Measurements from ENCODE around the gene TMBIM6. TPM values are rescaled to one million over a fixed set of nuclear protein-coding genes. Genes with fewer than 3 reads are reported as not detected.

TMBIM6 gene, protein sequence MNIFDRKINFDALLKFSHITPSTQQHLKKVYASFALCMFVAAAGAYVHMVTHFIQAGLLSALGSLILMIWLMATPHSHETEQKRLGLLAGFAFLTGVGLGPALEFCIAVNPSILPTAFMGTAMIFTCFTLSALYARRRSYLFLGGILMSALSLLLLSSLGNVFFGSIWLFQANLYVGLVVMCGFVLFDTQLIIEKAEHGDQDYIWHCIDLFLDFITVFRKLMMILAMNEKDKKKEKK
- 100 to 1,000 TPM; 307 to 432 (median 381) TPM for total RNA-seq
- polyA plus RNA-seq: 100 to 1,000 TPM; 835 to 916 TPM
- 411 reads per million, percentile 97 among the genes with 10 or more reads in this experiment for total RNA-seq

DNA sequence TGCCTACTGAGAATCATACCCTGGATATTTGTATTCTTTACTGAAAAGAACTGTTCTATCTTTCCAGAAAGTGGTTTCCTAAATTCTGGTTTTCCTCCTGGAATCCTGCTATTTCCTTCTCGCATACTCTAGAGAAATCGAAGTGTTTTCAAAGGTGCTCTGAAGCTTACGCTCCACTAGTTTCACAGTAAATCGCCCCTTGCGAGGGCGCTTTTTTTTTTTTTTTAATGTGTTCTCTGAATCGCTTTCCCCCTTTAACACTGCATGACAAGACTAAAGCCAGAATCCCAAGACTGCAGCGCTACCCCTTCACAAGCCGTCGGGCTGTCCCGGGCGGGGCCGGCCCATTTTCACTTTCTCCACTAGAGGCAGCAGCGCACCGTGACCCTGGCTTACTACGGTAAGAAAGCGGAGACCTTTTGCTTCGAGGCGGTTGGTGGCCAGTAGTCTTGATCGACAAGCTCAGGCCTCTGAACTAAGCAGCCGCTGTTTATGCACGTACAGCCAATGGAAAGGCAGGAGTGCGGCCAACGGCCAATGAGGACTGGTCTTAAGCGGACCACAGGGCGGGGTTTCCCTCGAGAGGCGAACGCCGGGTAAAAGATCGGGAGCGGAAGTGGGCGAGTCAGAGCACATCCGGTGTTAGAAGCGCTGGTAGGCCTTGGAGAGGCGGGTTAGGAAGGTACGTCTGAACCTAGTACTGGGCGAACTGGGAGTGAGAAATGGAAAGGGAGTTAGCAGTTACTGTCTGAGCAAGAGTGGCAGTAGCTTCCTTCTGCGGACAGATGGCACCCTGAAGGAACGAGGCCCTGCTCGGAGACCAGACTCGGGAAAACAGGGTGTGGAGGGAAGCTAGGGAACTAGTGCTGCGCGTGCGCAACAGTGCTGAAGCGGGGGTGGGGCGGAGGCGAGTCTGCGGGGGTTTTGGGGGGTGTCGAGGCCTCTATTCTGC lies at the start of gene TMBIM6:
Gene TMBIM6, plus strand, starts transcription at position 628 of the 952 bp plus-strand sequence. CDS start 10,937 bp downstream, outside the sequence.
- ChIA-PET CTCF (interaction anchor here (0.6 to 2.2 kb wide), 26 partner anchors 11 to 371 kb away, joined by 3 to 28 read pairs (median 4); partner anchors contain the start of genes COX14, NCKAP5L and PRPF40B), POLR2A (interaction anchor here (0.5 to 2.5 kb wide), 51 partner anchors 9 to 1583 kb away, joined by 3 to 36 read pairs (median 4); partner anchors contain the start of genes BCDIN3D, BIN2, COX14 and FMNL3)
- ATAC-seq (peak; percentile 92), DNase-seq (peak; percentile 92 to 100 (median 99))
- H3K27ac ChIP-seq (ENCODE audit: low read depth, low read length): peak within 1 kb of the TSS; percentile 96
- H3K27ac Mint-ChIP-seq: peak within 1 kb of the TSS; percentile 96 to 99 (median 98)
- no peaks in the 10 kb centered on the region for H3K9me3 ChIP-seq (ENCODE audit: control insufficient read depth in 2 of 3, low read length in 3 of 3)
- peak within 1 kb of the TSS; percentile 91 to 98 (median 94) for H3K4me3 Mint-ChIP-seq
- peak within 1 kb of the TSS; percentile 80 for H3K4me3 ChIP-seq (ENCODE audit: low read length)
- intact Hi-C loops (cut with micrococcal nuclease): loop anchor here (1.0 to 10.0 kb wide), 28 partner anchors 9 to 1307 kb away; partner anchors contain the start of genes BCDIN3D (in 2 of the 2), FMNL3 (in 2 of the 2), MCRS1 (in 2 of the 2) and NCKAP5L (in 2 of the 2)
- peaks cover 0 to 20% (median 7%) of the 10 kb centered on the region in 5 donors for H3K36me3 Mint-ChIP-seq
- H3K4me1 Mint-ChIP-seq: peaks cover 25 to 49% (median 36%) of the 10 kb centered on the region in 7 donors
- peaks cover 0 to 6% (median 0%) of the 10 kb centered on the region in 5 donors for H3K27me3 Mint-ChIP-seq
- H3K36me3 ChIP-seq (ENCODE audit: control insufficient read depth in 2 of 3, insufficient read depth in 3 of 3, low read length in 3 of 3): peaks cover 0 to 9% (median 0%) of the 10 kb centered on the region in 3 experiments
- H3K27me3 ChIP-seq (ENCODE audit: control insufficient read depth in 2 of 2, insufficient read depth in 2 of 2, low read length in 2 of 2): no peaks in the 10 kb centered on the region
- peaks cover 0 to 9% (median 0%) of the 10 kb centered on the region in 11 donors for H3K9me3 Mint-ChIP-seq
- H3K4me1 ChIP-seq (ENCODE audit: control insufficient read depth in 2 of 2, insufficient read depth in 2 of 2, low read length in 2 of 2): peaks cover 27 to 37% of the 10 kb centered on the region in 2 donors

DNA sequence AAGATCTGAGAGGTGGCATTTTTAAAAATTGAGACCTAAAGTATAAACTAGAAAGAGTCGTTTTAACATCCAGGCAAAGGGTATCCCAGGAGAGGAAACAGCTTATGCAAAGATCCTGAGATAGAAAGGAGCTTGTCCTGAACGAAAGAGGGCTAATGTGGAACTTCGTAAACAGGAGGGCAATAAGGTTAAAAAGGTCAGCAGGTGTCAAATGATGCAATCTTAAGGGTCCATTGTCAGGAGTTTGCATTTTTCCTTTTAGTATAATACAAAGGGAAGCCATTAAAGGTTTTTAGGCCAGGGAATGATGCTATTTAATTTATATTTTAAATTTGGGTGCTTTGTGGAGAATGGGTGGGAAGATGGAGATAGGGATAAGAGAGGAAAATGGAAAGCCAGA lies 48.5 kb upstream of the TMBIM6 start:
- no peaks in the 10 kb centered on the region for H3K9me3 Mint-ChIP-seq
- no peaks in the 10 kb centered on the region for H3K9me3 ChIP-seq (ENCODE audit: control insufficient read depth in 2 of 3, low read length in 3 of 3)
- peaks cover 0 to 10% of the 10 kb centered on the region in 2 donors for H3K4me1 ChIP-seq (ENCODE audit: control insufficient read depth in 2 of 2, insufficient read depth in 2 of 2, low read length in 2 of 2)
- DNase-seq (no peak), ATAC-seq (no peak)
- no peak overlapping the region for H3K27ac ChIP-seq (ENCODE audit: low read depth, low read length)
- no peak overlapping the region for H3K4me3 ChIP-seq (ENCODE audit: low read length)
- H3K27me3 ChIP-seq (ENCODE audit: control insufficient read depth in 2 of 2, insufficient read depth in 2 of 2, low read length in 2 of 2): no peaks in the 10 kb centered on the region
- ChIA-PET POLR2A (interaction anchor here (0.6 to 2.2 kb wide), 2 partner anchors 12 to 13 kb away, joined by 4 to 17 read pairs; no protein-coding TSS in a partner anchor), CTCF (interaction anchor here (1.1 to 2.1 kb wide), 2 partner anchors 48 to 85 kb away, joined by 3 to 5 read pairs; no protein-coding TSS in a partner anchor)
- H3K4me1 Mint-ChIP-seq: peaks cover 23 to 71% (median 59%) of the 10 kb centered on the region in 7 donors
- H3K4me3 Mint-ChIP-seq: no peak overlapping the region
- H3K27me3 Mint-ChIP-seq: no peaks in the 10 kb centered on the region
- H3K36me3 Mint-ChIP-seq: peaks cover 0 to 4% (median 0%) of the 10 kb centered on the region in 5 donors
- H3K27ac Mint-ChIP-seq: peak overlapping the region in 1 of 9 donors; percentile 79
- intact Hi-C loops (cut with micrococcal nuclease): no loop called here
- H3K36me3 ChIP-seq (ENCODE audit: control insufficient read depth in 2 of 3, insufficient read depth in 3 of 3, low read length in 3 of 3): no peaks in the 10 kb centered on the region

DNA sequence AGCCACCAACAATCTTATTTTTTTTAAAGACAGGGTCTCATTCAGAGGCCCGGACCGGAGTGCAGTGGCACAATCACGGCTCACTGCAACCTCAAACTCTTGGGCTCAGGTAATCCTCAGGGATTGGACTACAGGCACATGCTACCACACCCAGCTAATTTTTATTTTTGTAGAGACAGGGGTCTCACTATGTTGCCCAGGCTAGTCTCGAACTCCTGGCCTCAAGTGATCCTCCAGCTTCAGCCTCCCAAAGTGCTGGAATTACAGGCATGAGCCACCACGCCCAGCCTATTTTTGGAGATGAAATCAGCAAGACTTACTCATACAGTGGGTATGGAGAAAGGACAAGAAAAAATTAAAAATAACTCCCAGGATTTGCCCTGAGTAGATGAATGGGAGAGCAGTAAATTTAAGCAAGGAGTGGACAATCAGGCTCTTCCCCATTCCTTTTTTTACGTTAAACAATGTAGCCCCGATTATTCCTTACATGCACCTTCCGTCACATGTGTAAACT lies 47.4 kb upstream of the TMBIM6 start:
- no peak overlapping the region for H3K4me3 Mint-ChIP-seq
- Histone ChIP-seq H3K36me3 (ENCODE audit: control insufficient read depth in 2 of 3, insufficient read depth in 3 of 3, low read length in 3 of 3) (no peaks in the 10 kb centered on the region), H3K4me1 (ENCODE audit: control insufficient read depth in 2 of 2, insufficient read depth in 2 of 2, low read length in 2 of 2) (peaks cover 5 to 21% of the 10 kb centered on the region in 2 donors), H3K27me3 (ENCODE audit: control insufficient read depth in 2 of 2, insufficient read depth in 2 of 2, low read length in 2 of 2) (no peaks in the 10 kb centered on the region), H3K27ac (ENCODE audit: low read depth, low read length) (no peak overlapping the region), H3K4me3 (ENCODE audit: low read length) (no peak overlapping the region), H3K9me3 (ENCODE audit: control insufficient read depth in 2 of 3, low read length in 3 of 3) (no peaks in the 10 kb centered on the region)
- H3K36me3 Mint-ChIP-seq: peaks cover 0 to 4% (median 0%) of the 10 kb centered on the region in 5 donors
- H3K27ac Mint-ChIP-seq: no peak overlapping the region
- POLR2A ChIA-PET: no interaction called here
- ATAC-seq (no peak), DNase-seq (no peak)
- intact Hi-C loops (cut with micrococcal nuclease): no loop called here
- H3K27me3 Mint-ChIP-seq: no peaks in the 10 kb centered on the region
- no peaks in the 10 kb centered on the region for H3K9me3 Mint-ChIP-seq
- peaks cover 31 to 71% (median 64%) of the 10 kb centered on the region in 7 donors for H3K4me1 Mint-ChIP-seq
- CTCF ChIA-PET: interaction anchor here (1.3 to 2.1 kb wide), 2 partner anchors 20 to 49 kb away, joined by 3 to 5 read pairs; no protein-coding TSS in a partner anchor

DNA sequence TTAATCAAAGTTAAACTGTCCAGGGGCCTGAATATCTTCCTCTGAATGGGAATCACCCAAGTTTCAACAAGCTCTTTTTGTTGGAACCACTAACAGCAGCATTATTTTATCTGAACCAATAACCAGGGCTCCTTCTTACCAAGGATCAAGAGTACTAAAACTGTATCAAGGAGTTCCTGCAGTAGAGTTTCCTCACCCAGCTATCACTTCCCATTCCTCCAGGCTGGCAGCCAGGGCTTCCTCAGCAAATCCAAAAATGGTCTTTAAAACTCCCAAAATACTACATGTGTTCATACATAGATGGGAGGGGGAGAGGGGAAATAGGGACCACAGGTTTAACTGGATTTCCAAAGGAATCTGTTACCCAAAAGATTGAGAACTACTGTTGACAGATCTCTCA lies 44.6 kb upstream of the TMBIM6 start:
- H3K27me3 ChIP-seq (ENCODE audit: control insufficient read depth in 2 of 2, insufficient read depth in 2 of 2, low read length in 2 of 2): no peaks in the 10 kb centered on the region
- intact Hi-C loops (cut with micrococcal nuclease): loop anchor here in 1 of 2 donors (1.0 kb wide), 1 partner anchor 10 kb away; no protein-coding TSS in a partner anchor
- Mint-ChIP-seq H3K27ac (peak overlapping the region in 2 of 9 donors; percentile 39 to 78), H3K27me3 (no peaks in the 10 kb centered on the region), H3K9me3 (no peaks in the 10 kb centered on the region), H3K4me1 (peaks cover 28 to 65% (median 61%) of the 10 kb centered on the region in 7 donors), H3K4me3 (no peak overlapping the region), H3K36me3 (peaks cover 0 to 3% (median 0%) of the 10 kb centered on the region in 5 donors)
- no peaks in the 10 kb centered on the region for H3K36me3 ChIP-seq (ENCODE audit: control insufficient read depth in 2 of 3, insufficient read depth in 3 of 3, low read length in 3 of 3)
- no peak overlapping the region for H3K4me3 ChIP-seq (ENCODE audit: low read length)
- ATAC-seq (no peak), DNase-seq (no peak)
- ChIA-PET CTCF (interaction anchor here (0.7 to 2.9 kb wide), 4 partner anchors 17 to 53 kb away, joined by 3 to 10 read pairs (median 4); no protein-coding TSS in a partner anchor), POLR2A (interaction anchor here (0.7 to 3.3 kb wide), 6 partner anchors 8 to 40 kb away, joined by 3 to 18 read pairs (median 3); no protein-coding TSS in a partner anchor)
- H3K27ac ChIP-seq (ENCODE audit: low read depth, low read length): no peak overlapping the region
- no peaks in the 10 kb centered on the region for H3K9me3 ChIP-seq (ENCODE audit: control insufficient read depth in 2 of 3, low read length in 3 of 3)
- peaks cover 14 to 26% of the 10 kb centered on the region in 2 donors for H3K4me1 ChIP-seq (ENCODE audit: control insufficient read depth in 2 of 2, insufficient read depth in 2 of 2, low read length in 2 of 2)

DNA sequence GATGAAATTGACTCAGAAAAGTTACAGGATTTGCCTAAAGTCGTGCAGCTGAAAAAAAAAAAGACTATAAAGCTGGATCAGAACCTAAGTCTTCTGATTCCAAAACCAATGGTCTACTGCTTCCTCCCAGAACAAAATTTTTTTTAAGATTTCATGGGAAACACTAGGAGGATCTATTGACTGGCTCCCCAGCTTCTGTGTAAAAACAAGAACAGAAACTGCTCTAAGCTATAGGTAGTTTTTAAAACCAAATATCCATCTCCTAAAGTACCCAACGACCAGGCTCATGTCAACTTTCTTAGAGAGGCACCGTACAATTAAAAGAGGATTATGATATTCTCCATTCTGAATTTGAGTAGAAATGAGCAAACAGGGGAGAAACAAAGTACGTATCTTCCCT lies 43.5 kb upstream of the TMBIM6 start:
- no peak overlapping the region for H3K27ac ChIP-seq (ENCODE audit: low read depth, low read length)
- ChIA-PET CTCF (interaction anchor here (0.9 to 2.9 kb wide), 6 partner anchors 9 to 60 kb away, joined by 3 to 10 read pairs (median 5); no protein-coding TSS in a partner anchor), POLR2A (interaction anchor here (0.6 to 3.3 kb wide), 11 partner anchors 9 to 152 kb away, joined by 3 to 18 read pairs (median 3); no protein-coding TSS in a partner anchor)
- Mint-ChIP-seq H3K4me3 (peak overlapping the region in 5 of 10 donors; percentile 38 to 89 (median 83)), H3K4me1 (peaks cover 34 to 68% (median 60%) of the 10 kb centered on the region in 7 donors), H3K36me3 (peaks cover 0 to 2% (median 0%) of the 10 kb centered on the region in 5 donors), H3K9me3 (no peaks in the 10 kb centered on the region), H3K27me3 (no peaks in the 10 kb centered on the region), H3K27ac (peak overlapping the region in 2 of 9 donors; percentile 29 to 82)
- intact Hi-C loops (cut with micrococcal nuclease): loop anchor here (2.0 kb wide), 1 partner anchor 27 kb away; no protein-coding TSS in a partner anchor
- H3K9me3 ChIP-seq (ENCODE audit: control insufficient read depth in 2 of 3, low read length in 3 of 3): no peaks in the 10 kb centered on the region
- H3K4me3 ChIP-seq (ENCODE audit: low read length): no peak overlapping the region
- H3K4me1 ChIP-seq (ENCODE audit: control insufficient read depth in 2 of 2, insufficient read depth in 2 of 2, low read length in 2 of 2): peaks cover 14 to 28% of the 10 kb centered on the region in 2 donors
- DNase-seq (no peak), ATAC-seq (no peak)
- no peaks in the 10 kb centered on the region for H3K27me3 ChIP-seq (ENCODE audit: control insufficient read depth in 2 of 2, insufficient read depth in 2 of 2, low read length in 2 of 2)
- H3K36me3 ChIP-seq (ENCODE audit: control insufficient read depth in 2 of 3, insufficient read depth in 3 of 3, low read length in 3 of 3): no peaks in the 10 kb centered on the region
